ENCODE results near the gene NSD1.

NSD1 gene

GRCh38 chr5:177103523-177104253 is 29.9 kb upstream of the NSD1 start:
- no peaks in the 10 kb centered on the region for H3K27me3 ChIP-seq (ENCODE audit: insufficient read depth, poor library complexity, severe bottlenecking)
- TF ChIP-seq POLR2AphosphoS5 (IDR thresholded peaks at IDR 0.05; ENCODE audit: low read depth) (no peak), SPI1 (IDR thresholded peaks at IDR 0.05; ENCODE audit: borderline replicate concordance, low read depth) (no peak), GABPA (IDR thresholded peaks at IDR 0.05; ENCODE audit: low read depth) (no peak), REST (IDR thresholded peaks at IDR 0.05; ENCODE audit: insufficient replicate concordance, low read depth) (no peak), CTCF (IDR thresholded peaks at IDR 0.05; ENCODE audit: insufficient read depth, low read length) (no peak)
- H3K4me3 ChIP-seq (replicated peaks; ENCODE audit: insufficient read depth, low read length), result no peak overlapping the region
- no peak overlapping the region for H3K27ac ChIP-seq (replicated peaks)
- no peak for DNase-seq (ENCODE audit: low read depth in 1 of 2, low spot score in 1 of 2)

GRCh38 chr5:177105691-177106476 is 27.7 kb upstream of the NSD1 start:
- peak in 1 of 2 experiments; percentile 16 for DNase-seq (ENCODE audit: low read depth in 1 of 2, low spot score in 1 of 2)
- no peak for TF ChIP-seq GABPA (IDR thresholded peaks at IDR 0.05; ENCODE audit: low read depth)
- TF ChIP-seq POLR2AphosphoS5 (IDR thresholded peaks at IDR 0.05; ENCODE audit: low read depth), result no peak
- TF ChIP-seq CTCF (IDR thresholded peaks at IDR 0.05; ENCODE audit: insufficient read depth, low read length), result no peak
- TF ChIP-seq REST (IDR thresholded peaks at IDR 0.05; ENCODE audit: insufficient replicate concordance, low read depth), result no peak
- no peak for TF ChIP-seq SPI1 (IDR thresholded peaks at IDR 0.05; ENCODE audit: borderline replicate concordance, low read depth)
- Histone ChIP-seq H3K4me3 (replicated peaks; ENCODE audit: insufficient read depth, low read length) (no peak overlapping the region), H3K27me3 (ENCODE audit: insufficient read depth, poor library complexity, severe bottlenecking) (no peaks in the 10 kb centered on the region), H3K27ac (replicated peaks) (no peak overlapping the region)

GRCh38 chr5:177107159-177107558 is 26.4 kb upstream of the NSD1 start:
- DNase-seq (ENCODE audit: low read depth in 1 of 2, low spot score in 1 of 2), result no peak
- Histone ChIP-seq H3K27me3 (ENCODE audit: insufficient read depth, poor library complexity, severe bottlenecking) (no peaks in the 10 kb centered on the region), H3K27ac (replicated peaks) (no peak overlapping the region), H3K4me3 (replicated peaks; ENCODE audit: insufficient read depth, low read length) (no peak overlapping the region)
- TF ChIP-seq REST (IDR thresholded peaks at IDR 0.05; ENCODE audit: insufficient replicate concordance, low read depth) (no peak), SPI1 (IDR thresholded peaks at IDR 0.05; ENCODE audit: borderline replicate concordance, low read depth) (no peak), CTCF (IDR thresholded peaks at IDR 0.05; ENCODE audit: insufficient read depth, low read length) (no peak), GABPA (IDR thresholded peaks at IDR 0.05; ENCODE audit: low read depth) (no peak), POLR2AphosphoS5 (IDR thresholded peaks at IDR 0.05; ENCODE audit: low read depth) (no peak)
